SJSA1 (cell line): Measurements from ENCODE around the gene TREML1. TPM values are rescaled to one million over a fixed set of nuclear protein-coding genes. Genes with fewer than 3 reads are reported as not detected.
A peak's percentile ranks its signal among the peaks of the same experiment; 100 is the strongest.

Source experiments
- DNase-seq, 2 experiments: peaks; one replicate each; pipeline ENCODE4 v3.0.0-alpha.2; 2015 to 2020; ENCODE audit warnings: low spot score in 2 of 2, low read depth in 1 of 2
- H3K27ac ChIP-seq: fragments of 250-450 bp; sonication (Bioruptor Pico); 2 replicates; pipeline ENCODE4 v1.5.1; 2020; ENCODE audit warnings: mild to moderate bottlenecking, moderate library complexity
- H3K27me3 ChIP-seq: fragments of 250-450 bp; sonication (Bioruptor Pico); replicated peaks from 2 replicates; pipeline ENCODE4 v1.5.1; 2020; ENCODE audit warnings: mild to moderate bottlenecking, moderate library complexity
- H3K36me3 ChIP-seq: fragments of 250-450 bp; sonication (Bioruptor Pico); 2 replicates; pipeline ENCODE4 v1.5.1; 2020; ENCODE audit warnings: mild to moderate bottlenecking
- H3K4me1 ChIP-seq: fragments of 250-450 bp; sonication (Bioruptor Pico); replicated peaks from 2 replicates; pipeline ENCODE4 v1.6.1; 2021; ENCODE audit warnings: mild to moderate bottlenecking
- H3K4me3 ChIP-seq: fragments of 250-450 bp; sonication (Bioruptor Pico); 2 replicates; pipeline ENCODE4 v1.5.1; 2020; ENCODE audit warnings: mild to moderate bottlenecking
- H3K9me3 ChIP-seq: fragments of 250-450 bp; sonication (Bioruptor Pico); replicated peaks from 2 replicates; pipeline ENCODE4 v1.5.1; 2020; ENCODE audit warnings: mild to moderate bottlenecking
- total RNA-seq: library from RNA; depleted of rRNA; stranded (reverse); fragments of >200 nt; shearing (Covaris generic); gene quantifications from 2 replicates; pipeline ENCODE4 v1.2.3, GENCODE V29; 2014

Gene TREML1
- total RNA-seq, 1 experiment from 2014 or later, result not detected

DNA sequence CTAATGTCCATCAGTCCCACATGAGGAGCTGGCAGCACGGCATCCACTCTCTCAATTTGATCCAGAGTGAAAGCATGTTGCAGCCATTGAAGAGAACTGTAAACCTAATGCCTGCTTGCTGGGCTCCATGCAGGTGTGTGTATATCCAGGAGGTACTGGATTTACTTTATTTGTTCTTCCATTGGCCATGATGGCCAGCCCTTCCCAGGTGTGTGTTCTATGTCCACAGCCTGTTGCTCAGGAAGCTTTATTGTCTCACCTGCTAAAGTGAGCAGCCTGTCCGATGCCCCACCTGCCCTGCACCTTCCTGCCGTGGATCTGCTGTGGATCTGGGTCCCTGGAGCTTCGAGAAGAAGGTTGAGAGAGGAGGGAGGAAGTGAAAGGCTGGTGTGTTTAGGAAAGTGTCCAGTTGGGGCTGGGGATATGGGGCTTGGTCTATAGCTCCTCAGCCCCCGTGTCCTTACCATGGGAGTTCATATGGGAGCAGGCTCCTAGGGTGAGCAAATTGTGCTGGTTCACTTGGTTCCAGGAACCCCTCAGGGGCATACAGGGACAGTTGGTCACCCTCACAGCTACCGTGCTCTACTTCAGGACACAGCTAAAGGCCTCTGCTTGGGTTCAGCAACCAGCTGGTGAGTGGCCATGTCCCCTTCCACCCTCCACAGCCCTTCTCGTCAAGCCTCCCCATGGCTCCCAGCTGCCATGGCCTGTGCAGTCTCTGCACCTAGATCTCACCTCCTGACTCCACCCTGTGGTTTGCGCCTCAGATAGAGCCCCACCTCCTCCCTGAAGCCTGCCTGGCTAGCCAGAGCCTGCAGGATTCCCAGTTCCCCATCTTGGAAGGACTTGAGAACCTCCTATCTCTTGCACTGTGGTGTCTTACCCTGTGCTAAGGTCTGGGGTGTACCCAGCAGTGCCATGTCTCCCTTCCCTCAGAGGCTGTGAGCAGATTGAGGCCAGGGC is 34.1 kb upstream of the TREML1 start:
- Histone ChIP-seq H3K27ac (no peak overlapping the region), H3K4me1 (no peaks in the 10 kb centered on the region), H3K36me3 (no peaks in the 10 kb centered on the region), H3K9me3 (0 out of 2 replicates have a peak, but pooled peaks cover 3% of the 10 kb centered on the region), H3K4me3 (no peak overlapping the region), H3K27me3 (peaks cover 12% of the 10 kb centered on the region; the same call in 1 of the 2 replicates)
- DNase-seq, result no peak

DNA sequence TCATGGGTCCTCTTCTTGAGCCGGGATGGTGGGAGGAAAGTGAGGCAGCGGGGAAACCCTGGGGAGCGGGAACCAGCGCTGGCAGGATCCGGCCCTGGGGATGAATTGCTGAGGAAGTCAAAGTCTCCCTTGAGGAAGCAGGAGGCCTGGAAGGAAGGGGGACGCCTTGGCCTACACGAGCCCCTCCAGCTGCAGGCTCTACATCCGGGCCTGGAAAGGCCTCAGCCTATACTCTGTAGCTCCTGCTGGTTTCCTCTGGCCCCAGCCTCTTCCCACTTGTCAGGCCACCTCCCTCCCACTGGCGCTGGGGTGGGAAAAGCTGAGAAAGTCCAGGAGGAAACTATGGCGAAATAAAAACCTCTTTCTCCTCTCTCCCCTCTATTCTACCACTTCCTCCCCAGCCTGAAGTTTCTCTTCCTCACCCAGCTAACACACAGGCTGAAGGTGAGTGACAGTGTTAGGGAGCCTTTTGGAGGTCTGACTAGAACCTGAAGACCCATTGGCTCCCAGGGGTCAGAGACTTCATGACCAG is 31.9 kb upstream of the TREML1 start:
- 0 out of 2 replicates have a peak, but pooled peaks cover 3% of the 10 kb centered on the region for H3K9me3 ChIP-seq
- DNase-seq, result no peak

DNA sequence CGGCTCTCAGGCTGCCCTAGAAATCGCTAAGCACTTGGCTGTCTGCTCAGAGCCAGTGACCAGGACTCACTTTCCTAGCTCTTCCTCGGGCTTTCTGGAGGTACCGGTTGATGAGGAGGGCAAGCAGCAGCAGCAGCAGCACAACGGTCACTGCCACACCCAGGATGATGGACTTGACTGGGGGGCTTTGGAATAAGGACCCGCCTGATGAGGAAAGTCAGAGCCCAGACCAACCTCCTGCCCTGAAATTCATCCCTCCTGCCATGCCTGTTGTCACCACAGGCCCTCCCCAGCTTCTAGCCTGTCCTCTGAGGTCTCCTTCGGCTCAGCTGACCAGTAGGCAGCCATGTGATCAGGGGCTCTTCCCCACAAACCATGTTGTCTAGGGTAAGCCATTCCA is 30.6 kb upstream of the TREML1 start:
- H3K27me3 ChIP-seq, result peaks cover 12% of the 10 kb centered on the region; the same call in 1 of the 2 replicates
- no peaks in the 10 kb centered on the region for H3K4me1 ChIP-seq
- no peaks in the 10 kb centered on the region for H3K9me3 ChIP-seq
- no peak overlapping the region for H3K27ac ChIP-seq
- DNase-seq, result no peak
- no peaks in the 10 kb centered on the region for H3K36me3 ChIP-seq
- H3K4me3 ChIP-seq, result no peak overlapping the region

More for the DNA sequence above, 31.9 kb upstream of the TREML1 start:
- Histone ChIP-seq H3K27ac (no peak overlapping the region), H3K4me1 (no peaks in the 10 kb centered on the region), H3K27me3 (peaks cover 12% of the 10 kb centered on the region; the same call in 1 of the 2 replicates), H3K36me3 (no peaks in the 10 kb centered on the region), H3K4me3 (no peak overlapping the region)

DNA sequence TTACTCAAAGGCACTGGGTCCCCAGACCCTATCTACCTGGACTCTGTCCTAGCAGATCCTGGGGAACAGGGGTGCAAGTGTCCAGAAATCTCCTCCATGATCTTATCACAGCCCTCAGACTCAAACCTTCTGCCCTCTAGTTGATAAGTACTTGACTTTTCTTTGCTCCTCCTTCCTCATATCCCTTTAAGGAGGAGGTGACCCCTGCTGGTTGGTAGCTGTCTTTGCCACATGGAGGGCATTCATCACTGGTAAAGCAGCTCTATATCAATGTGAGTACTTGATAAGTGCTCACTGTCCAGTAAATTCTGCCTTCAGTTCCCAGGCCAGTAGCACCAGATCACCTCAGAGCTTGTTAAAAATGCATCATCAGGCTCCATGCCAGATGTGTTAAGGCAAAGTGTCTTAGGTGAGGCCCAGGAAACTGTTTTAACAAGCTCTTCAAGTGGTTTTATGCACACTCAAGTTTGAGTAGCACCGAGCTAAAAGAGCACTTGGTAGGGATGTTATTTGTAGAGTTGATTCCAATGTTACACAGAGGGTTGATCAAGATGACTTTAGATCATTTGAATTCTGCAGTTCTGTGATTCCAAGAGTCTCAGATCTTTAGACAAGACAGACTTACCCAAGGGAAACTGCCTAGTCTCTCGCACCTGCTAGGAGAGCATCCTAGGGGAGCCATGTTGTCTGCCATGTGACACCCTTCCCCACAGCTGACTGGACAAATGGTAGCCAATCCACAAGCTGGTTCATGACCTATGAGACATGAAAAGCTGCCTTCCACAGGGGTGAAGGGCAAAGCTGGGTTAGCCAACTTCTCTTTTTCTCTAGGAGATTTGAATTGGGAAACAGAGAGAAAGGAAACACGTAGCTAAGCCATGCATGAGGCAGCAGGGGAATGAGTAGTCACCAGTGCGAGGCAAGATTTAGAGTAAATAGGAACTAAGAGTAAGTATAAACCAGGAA is 28.2 kb upstream of the TREML1 start:
- Histone ChIP-seq H3K9me3 (no peaks in the 10 kb centered on the region), H3K27me3 (peaks cover 12% of the 10 kb centered on the region; the same call in 1 of the 2 replicates), H3K4me1 (no peaks in the 10 kb centered on the region), H3K36me3 (no peaks in the 10 kb centered on the region), H3K27ac (no peak overlapping the region), H3K4me3 (no peak overlapping the region)
- DNase-seq, result peak in 1 of 2 experiments; percentile 20

- Histone ChIP-seq H3K36me3 (no peaks in the 10 kb centered on the region), H3K9me3 (no peaks in the 10 kb centered on the region), H3K27me3 (peaks cover 7% of the 10 kb centered on the region; the same call in 1 of the 2 replicates), H3K4me3 (no peak overlapping the region), H3K27ac (no peak overlapping the region), H3K4me1 (no peaks in the 10 kb centered on the region)
- no peak for DNase-seq
These were observed 27.4 kb upstream of the TREML1 start for GRCh38 chr6:41181566-41181965.

- H3K27me3 ChIP-seq, result peaks cover 4% of the 10 kb centered on the region; the same call in 1 of the 2 replicates
- no peak for DNase-seq
- H3K27ac ChIP-seq, result no peak overlapping the region
- no peaks in the 10 kb centered on the region for H3K36me3 ChIP-seq
- H3K9me3 ChIP-seq, result no peaks in the 10 kb centered on the region
- no peak overlapping the region for H3K4me3 ChIP-seq
- no peaks in the 10 kb centered on the region for H3K4me1 ChIP-seq
These were observed 25.0 kb upstream of the TREML1 start for GRCh38 chr6:41179163-41179562.

DNA sequence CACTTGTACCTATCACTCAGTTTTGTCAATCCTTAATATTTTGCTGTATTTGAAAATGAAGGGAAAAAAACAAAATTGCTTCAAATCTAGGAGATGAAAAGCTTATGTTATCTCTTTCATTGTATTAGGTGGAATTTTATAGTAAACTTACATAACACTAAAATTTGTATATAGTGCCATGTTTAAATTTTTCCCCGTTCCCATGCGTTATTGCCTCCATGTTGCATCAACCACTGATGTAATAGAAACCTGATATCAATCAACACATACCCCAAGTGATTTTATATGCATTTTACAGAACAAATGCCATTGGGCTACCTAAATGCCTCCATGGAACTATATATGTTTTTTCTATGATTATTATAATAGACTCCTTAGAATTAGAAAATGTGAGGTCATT is 23.5 kb upstream of the TREML1 start:
- Histone ChIP-seq H3K4me1 (no peaks in the 10 kb centered on the region), H3K27ac (no peak overlapping the region), H3K9me3 (no peaks in the 10 kb centered on the region), H3K4me3 (no peak overlapping the region), H3K36me3 (no peaks in the 10 kb centered on the region), H3K27me3 (no peaks in the 10 kb centered on the region; the same call in 1 of the 2 replicates)
- no peak for DNase-seq

GRCh38 chr6:41177287-41177686 is 23.1 kb upstream of the TREML1 start:
- no peaks in the 10 kb centered on the region for H3K4me1 ChIP-seq

DNA sequence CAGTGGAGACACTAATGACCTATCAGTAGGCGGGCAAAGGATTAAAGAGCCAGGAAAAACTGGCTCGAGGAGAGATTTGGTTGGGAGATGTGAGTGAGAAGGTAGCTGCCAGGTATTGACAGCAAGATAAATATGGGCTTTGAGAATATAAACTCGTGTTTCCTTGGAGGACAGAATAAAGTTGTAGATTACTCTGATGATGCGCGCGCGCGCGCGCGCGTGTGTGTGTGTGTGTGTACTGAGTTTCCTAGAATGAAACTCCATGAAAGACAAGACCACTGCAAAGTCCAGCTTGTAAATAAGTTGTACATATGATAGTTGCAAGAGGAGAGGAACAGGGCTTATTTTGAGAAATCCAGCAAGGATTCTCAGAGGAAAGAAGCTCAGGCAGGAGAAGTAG is 22.0 kb upstream of the TREML1 start:
- Histone ChIP-seq H3K36me3 (no peaks in the 10 kb centered on the region), H3K4me1 (no peaks in the 10 kb centered on the region), H3K27me3 (no peaks in the 10 kb centered on the region; the same call in 1 of the 2 replicates), H3K4me3 (no peak overlapping the region), H3K27ac (no peak overlapping the region), H3K9me3 (no peaks in the 10 kb centered on the region)
- no peak for DNase-seq

More at GRCh38 chr6:41177287-41177686, 23.1 kb upstream of the TREML1 start:
- H3K36me3 ChIP-seq, result no peaks in the 10 kb centered on the region
- no peak for DNase-seq
- no peak overlapping the region for H3K27ac ChIP-seq
- H3K9me3 ChIP-seq, result no peaks in the 10 kb centered on the region
- H3K4me3 ChIP-seq, result no peak overlapping the region
- H3K27me3 ChIP-seq, result no peaks in the 10 kb centered on the region; the same call in 1 of the 2 replicates

DNA sequence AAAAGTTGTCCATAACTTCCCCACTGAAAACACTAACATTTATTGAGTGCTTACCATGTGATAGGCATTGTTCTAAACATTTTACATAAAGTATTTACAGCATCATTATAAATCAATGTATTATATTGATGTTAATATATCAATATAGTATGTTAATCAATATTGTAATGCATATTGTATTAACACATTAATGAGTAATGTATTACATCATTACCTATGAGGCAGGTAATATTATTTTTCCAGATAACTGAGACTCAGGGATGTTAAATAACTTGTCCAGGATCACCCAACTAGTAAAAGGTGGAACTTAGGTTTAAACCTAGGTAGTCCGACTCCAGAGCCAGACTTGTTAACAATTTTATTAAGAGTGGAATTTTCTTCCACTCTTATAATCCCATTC is 20.9 kb upstream of the TREML1 start:
- H3K27ac ChIP-seq, result no peak overlapping the region
- H3K4me1 ChIP-seq, result no peaks in the 10 kb centered on the region
- no peaks in the 10 kb centered on the region for H3K36me3 ChIP-seq
- no peak overlapping the region for H3K4me3 ChIP-seq
- H3K9me3 ChIP-seq, result no peaks in the 10 kb centered on the region
- DNase-seq, result no peak
- no peaks in the 10 kb centered on the region; the same call in 1 of the 2 replicates for H3K27me3 ChIP-seq

GRCh38 chr6:41174610-41175009 is 20.5 kb upstream of the TREML1 start:
- Histone ChIP-seq H3K9me3 (no peaks in the 10 kb centered on the region), H3K4me1 (no peaks in the 10 kb centered on the region)

GRCh38 chr6:41171908-41172307 is 17.8 kb upstream of the TREML1 start:
- peak in 1 of 2 experiments; percentile 9 for DNase-seq
- Histone ChIP-seq H3K9me3 (no peaks in the 10 kb centered on the region), H3K4me3 (no peak overlapping the region), H3K4me1 (no peaks in the 10 kb centered on the region), H3K27me3 (no peaks in the 10 kb centered on the region), H3K36me3 (no peaks in the 10 kb centered on the region), H3K27ac (no peak overlapping the region)

More at GRCh38 chr6:41174610-41175009, 20.5 kb upstream of the TREML1 start:
- Histone ChIP-seq H3K36me3 (no peaks in the 10 kb centered on the region), H3K4me3 (no peak overlapping the region), H3K27ac (no peak overlapping the region), H3K27me3 (no peaks in the 10 kb centered on the region)
- no peak for DNase-seq

GRCh38 chr6:41170547-41171160 is 16.5 kb upstream of the TREML1 start:
- Histone ChIP-seq H3K36me3 (no peaks in the 10 kb centered on the region), H3K4me3 (no peak overlapping the region), H3K9me3 (no peaks in the 10 kb centered on the region), H3K4me1 (no peaks in the 10 kb centered on the region), H3K27me3 (no peaks in the 10 kb centered on the region), H3K27ac (no peak overlapping the region)
- peak in 1 of 2 experiments; percentile 25 for DNase-seq
